ENCODE measurements around the gene ZNF385A.

Gene ZNF385A

GRCh38 chr12:54392485-54393206 is 8.1 kb upstream of the ZNF385A start:
- DNase-seq (ENCODE audit: low read depth in 2 of 2), result no peak

GRCh38 chr12:54390668-54391551 is 6.4 kb upstream of the ZNF385A start:
- DNase-seq (ENCODE audit: low read depth in 2 of 2), result peak; percentile 40 to 71

DNA sequence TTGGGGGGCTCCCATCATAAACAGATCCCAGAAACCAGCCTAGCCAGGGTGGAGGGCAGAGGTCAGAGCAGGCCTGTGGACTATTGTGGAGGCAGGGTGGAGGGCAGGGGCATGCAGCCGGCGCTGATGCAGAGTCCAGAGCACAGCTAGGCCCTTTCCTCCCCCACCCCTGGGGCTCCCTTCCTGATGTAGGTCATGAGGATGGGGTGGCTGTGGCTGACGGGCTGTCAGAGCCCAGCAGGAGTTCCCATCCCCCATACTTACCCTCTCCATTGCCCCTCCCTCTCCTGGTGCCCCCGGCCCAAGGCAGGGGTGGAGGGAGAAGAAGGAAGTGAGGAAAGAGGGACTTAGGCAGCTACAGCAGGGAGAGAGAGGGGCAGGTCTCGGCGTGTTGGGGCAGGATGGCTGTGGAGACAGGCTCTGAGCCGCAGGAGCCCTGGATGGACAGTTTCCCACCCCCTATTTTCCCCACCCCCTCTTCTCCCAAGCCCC is 5.7 kb upstream of the ZNF385A start:
- no peak for DNase-seq (ENCODE audit: low read depth in 2 of 2)

- no peak for DNase-seq (ENCODE audit: low read depth in 2 of 2)
Measured at GRCh38 chr12:54389607-54390175, 5.2 kb upstream of the ZNF385A start.

- no peak for DNase-seq (ENCODE audit: low read depth in 2 of 2)
Measured at GRCh38 chr12:54389134-54389508, 4.6 kb upstream of the ZNF385A start.

DNA sequence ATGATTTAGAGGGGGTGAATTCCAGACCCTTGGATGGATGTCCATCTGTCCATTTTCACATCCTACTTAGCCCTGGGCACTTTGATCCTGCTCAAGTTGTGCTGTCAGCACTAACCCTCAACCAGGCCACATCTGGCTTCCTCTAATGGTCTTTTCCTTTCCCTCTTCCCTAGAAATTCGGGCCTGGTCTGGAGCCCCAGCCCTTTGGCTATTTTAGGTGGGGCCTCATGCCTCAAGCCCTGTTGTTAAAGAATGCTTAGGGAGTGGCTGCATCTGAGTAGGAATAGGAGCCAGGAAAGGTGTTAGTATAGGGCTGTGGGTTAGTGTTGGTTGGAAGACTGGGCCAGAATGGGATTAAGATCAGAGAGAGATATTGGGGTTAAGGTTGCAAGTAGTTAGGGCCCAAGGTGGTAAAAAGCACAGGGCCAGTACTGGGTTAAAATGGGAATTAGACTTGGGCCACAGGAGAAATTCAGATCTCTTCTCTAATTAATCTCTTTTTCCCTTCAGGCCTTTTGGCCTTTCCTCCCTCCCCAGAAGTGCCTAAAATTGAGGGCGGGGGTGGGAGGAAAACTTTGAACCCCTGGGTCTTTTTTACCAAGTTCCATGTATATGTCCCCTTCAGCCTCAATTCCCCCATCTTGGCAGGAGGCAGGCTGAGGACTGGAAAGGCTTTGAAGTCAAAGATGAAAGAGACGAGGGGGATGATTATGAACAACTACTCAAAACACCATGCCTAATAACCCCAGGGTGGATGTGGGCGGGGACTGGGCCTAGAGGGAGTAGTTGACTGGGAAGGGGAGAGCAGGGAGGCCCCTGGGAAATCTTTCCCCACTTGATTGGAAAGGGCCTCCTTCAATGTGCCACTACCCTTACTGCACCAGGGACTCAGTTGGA is 4.0 kb upstream of the ZNF385A start:
- DNase-seq (ENCODE audit: low read depth in 2 of 2), result no peak

- no peak for DNase-seq (ENCODE audit: low read depth in 2 of 2)
Measured at GRCh38 chr12:54387114-54387467, 2.6 kb upstream of the ZNF385A start.

DNA sequence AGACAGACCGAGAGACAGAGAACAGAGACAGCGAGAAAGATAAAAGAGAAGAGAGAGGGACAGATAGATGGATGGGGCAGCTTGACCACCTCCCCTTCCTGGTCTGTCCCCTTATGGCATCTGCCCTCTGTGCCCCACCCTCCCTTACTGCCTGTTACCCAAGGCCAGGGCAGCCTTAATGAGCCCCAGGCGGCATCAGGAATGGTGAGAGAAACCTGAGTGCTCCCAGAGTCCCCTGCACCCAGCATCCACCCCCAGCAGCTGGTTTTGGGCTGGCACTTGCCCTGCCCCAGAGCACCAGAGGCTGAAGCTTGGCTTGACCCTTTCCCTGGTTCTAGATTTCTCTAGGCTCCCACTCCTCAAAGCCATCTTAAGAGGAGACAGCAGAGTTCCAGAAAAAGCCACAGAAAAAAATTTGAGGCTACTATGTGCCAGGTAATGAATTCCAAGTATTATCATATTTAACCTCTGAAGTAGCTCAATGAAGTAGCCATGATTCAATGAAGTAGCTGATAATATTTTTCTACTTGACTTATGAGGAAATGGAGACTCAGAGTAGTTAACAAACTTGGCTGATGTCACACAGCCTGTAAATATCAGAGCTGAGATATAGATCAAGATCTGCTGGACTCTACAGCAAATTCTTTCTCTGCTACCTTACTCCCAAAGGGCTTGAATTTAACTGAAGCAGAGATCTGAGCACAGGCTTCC is 2.0 kb upstream of the ZNF385A start:
- no peak for DNase-seq (ENCODE audit: low read depth in 2 of 2)

DNA sequence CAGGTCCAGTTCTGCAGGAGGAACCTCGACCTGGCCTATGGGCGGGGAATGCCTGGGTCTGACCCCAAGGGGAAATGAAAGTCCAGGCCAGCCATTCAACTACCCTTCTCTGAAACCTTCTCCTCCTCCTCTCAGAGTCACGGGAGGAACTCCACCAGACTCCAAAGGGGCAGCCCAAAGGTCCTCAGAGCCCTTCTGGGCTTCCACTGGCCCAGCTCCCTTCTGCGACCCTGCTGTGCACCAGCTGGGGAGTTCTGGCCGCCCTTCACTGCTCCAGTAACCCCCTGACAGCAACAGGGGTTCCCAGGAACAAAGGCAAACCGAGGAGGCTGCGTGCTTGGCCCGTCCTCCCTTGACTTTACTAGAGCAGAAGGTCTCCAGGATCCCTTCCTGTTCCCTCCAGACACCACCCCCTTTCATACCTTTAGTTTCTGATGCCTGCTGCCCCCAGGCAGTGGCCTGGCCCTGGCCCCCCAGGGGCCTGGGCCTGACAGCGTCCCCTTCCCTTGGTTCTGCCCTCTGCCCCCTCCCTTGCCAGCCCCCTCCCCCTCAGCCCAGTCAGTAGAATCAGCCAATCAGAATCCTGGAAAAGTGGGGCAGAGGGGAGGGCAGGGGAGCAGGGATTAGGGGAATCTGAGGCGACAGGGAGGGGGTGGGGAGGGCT is 850 bp upstream of the ZNF385A start:
- DNase-seq (ENCODE audit: low read depth in 2 of 2), result no peak

DNA sequence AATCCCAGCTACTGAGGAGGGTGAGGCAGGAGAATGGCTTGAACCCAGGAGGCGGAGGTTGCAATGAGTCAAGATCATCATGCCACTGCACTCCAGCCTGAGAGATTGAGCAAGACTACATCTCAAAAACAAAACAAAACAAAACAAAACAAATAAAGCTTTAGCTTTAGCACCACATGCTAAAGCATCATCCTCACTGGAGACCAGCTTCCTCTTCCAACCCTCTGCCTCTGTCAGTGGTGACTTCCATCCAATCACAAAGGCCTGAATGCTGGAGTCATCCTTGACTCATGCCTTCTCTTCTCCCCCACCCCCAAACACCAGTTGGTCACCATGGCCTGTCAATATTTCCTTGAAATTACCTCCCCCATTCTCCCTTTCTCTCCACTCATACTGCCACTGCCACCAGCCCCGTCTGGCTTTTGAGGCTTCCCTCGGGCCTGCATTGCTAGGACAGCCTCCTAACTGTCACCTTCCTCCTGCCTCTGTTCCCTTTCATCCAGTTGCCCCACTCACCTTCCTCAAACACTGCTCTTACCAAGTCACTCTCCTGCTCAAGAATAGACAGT is 1.4 kb downstream of the ZNF385A start:
- no peak for DNase-seq (ENCODE audit: low read depth in 2 of 2)

DNA sequence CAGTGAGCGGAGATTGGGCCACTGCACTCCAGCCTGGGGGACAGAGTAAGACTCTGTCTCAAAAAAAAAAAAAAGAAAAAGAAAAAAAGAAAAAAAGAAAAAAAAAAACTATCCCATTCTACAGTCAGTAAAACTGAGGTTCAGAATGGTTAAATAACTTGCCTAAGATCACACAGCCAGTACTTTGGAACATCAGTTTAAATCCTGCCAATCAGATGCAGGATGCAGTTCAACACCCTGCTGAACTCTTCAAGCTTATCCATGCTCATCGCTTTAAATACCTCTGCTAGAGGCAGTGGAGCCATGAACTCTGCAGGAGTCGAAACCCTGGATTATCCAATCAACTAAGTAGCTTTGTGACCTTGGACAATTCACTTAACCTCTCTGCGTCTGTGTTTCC is 3.4 kb downstream of the ZNF385A start:
- DNase-seq (ENCODE audit: low read depth in 2 of 2), result no peak

- peak; percentile 68 to 76 for DNase-seq (ENCODE audit: low read depth in 2 of 2)
Measured at GRCh38 chr12:54379398-54380201, 4.9 kb downstream of the ZNF385A start.

- no peak for DNase-seq (ENCODE audit: low read depth in 2 of 2)
Measured at GRCh38 chr12:54378796-54379397, 5.6 kb downstream of the ZNF385A start.

- no peak for DNase-seq (ENCODE audit: low read depth in 2 of 2)
Measured at GRCh38 chr12:54377797-54378515, 6.6 kb downstream of the ZNF385A start.

DNA sequence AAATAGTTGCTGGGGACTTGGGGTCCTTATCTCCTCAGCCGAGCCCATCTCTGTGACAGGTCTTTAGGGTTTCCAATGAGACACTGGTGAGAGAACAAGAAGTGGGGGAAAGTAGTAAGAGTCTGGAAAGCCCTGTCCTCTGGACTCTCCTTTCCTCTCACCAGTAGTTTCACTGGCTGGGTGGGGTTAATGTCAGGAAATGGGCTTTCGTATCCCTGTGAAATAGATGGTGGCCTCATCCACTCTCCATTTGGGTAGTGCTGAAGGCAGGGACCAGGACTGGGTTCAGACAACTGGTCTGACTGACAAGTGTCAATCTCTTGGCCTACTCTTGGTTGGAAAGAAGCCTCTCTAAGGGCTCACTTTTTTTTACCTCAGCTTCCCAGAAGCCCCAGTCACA is 7.5 kb downstream of the ZNF385A start:
- DNase-seq (ENCODE audit: low read depth in 2 of 2), result no peak

GRCh38 chr12:54376596-54376995 is 7.9 kb downstream of the ZNF385A start:
- DNase-seq (ENCODE audit: low read depth in 2 of 2), result no peak

DNA sequence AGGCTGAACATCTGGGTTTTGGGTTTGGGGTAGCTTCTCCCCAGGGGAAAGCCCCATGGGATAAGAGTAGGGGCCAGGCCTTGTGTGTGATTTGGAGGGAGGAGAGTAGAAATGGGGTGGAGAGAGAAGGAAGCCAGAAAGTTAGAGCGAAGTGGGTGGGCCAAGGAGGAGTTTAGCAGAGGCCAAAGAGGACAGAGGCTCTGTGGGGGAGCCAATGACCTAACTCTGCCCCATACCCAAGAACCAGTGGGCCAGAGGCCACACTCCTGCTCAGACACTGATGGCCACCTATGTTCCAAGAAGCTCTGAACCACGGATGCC is 9.3 kb downstream of the ZNF385A start:
- DNase-seq (ENCODE audit: low read depth in 2 of 2), result no peak

- no peak for DNase-seq (ENCODE audit: low read depth in 2 of 2)
Measured at GRCh38 chr12:54374562-54375258, 9.8 kb downstream of the ZNF385A start.
